HepG2 (cell line): ENCODE measurements around the gene BYSL. TPM values are rescaled to one million over a fixed set of nuclear protein-coding genes. Genes with fewer than 3 reads are reported as not detected.
A peak's percentile ranks its signal among the peaks of the same experiment; 100 is the strongest.

Source experiments
- HOXD1 ChIP-seq: sonication (generic); formaldehyde crosslinking; IDR thresholded peaks from 2 replicates; pipeline ENCODE4 v1.5.0; 2020; ENCODE audit warnings: missing genetic modification reagents
- JARID2 ChIP-seq: sonication (generic); formaldehyde crosslinking; IDR thresholded peaks from 2 replicates; pipeline ENCODE4 v1.8.1; 2023; ENCODE audit warnings: missing genetic modification reagents, inconsistent platforms; ENCODE audit not compliant: insufficient replicate concordance
- ONECUT2 ChIP-seq: sonication (generic); formaldehyde crosslinking; IDR thresholded peaks from 2 replicates; pipeline ENCODE4 v1.4.0; 2020; ENCODE audit warnings: missing genetic modification reagents
- PBX2 ChIP-seq: IDR thresholded peaks from 2 replicates; pipeline ENCODE4 v1.6.1; 2016; ENCODE audit warnings: control low read depth
- PRDM4 ChIP-seq: sonication (generic); formaldehyde crosslinking; IDR thresholded peaks from 2 replicates; pipeline ENCODE4 v1.9.0; 2021; ENCODE audit warnings: missing genetic modification reagents, borderline replicate concordance
- PRMT3 ChIP-seq: sonication (generic); formaldehyde crosslinking; IDR thresholded peaks from 2 replicates; pipeline ENCODE4 v1.8.1; 2022; ENCODE audit warnings: low read depth, mild to moderate bottlenecking, moderate library complexity, missing genetic modification reagents, borderline replicate concordance
- YY1 ChIP-seq: IDR thresholded peaks from 2 replicates; pipeline ENCODE4 v1.6.1; 2011; ENCODE audit warnings: low read length, low read depth, moderate library complexity, mild to moderate bottlenecking; ENCODE audit not compliant: insufficient read depth, insufficient replicate concordance
- ZMYM3 ChIP-seq: sonication (generic); formaldehyde crosslinking; IDR thresholded peaks from 2 replicates; pipeline ENCODE4 v1.5.1; 2020; ENCODE audit warnings: mild to moderate bottlenecking, missing genetic modification reagents
- ZNF407 ChIP-seq: sonication (generic); formaldehyde crosslinking; IDR thresholded peaks from one replicate; pipeline ENCODE4 v1.5.1; 2020; ENCODE audit warnings: mild to moderate bottlenecking, missing genetic modification reagents; ENCODE audit errors: not compliant biosample characterization
- ZSCAN31 ChIP-seq: sonication (generic); formaldehyde crosslinking; IDR thresholded peaks from 2 replicates; pipeline ENCODE4 v1.5.0; 2020; ENCODE audit warnings: low read depth, mild to moderate bottlenecking, missing genetic modification reagents
- polyA plus RNA-seq, 8 experiments: library from polyadenylated mRNA; depleted of rRNA in 3 of 8; stranded (reverse) in 7 of 8; unstranded in 1 of 8; fragments of >200 nt; fragmentation: Illumina TruSeq in 4 of 8; extraction: Trizol in 4 of 8; gene quantifications; 2 replicates each; pipeline versions ENCODE4 v1.2.1 to v1.2.3, GENCODE V29; 2011 to 2016; ENCODE audit warnings: low read depth in 4 of 8, missing spikeins in 1 of 8, mixed read lengths in 1 of 8; ENCODE audit not compliant: insufficient read depth in 1 of 8
- total RNA-seq, 5 experiments: library from RNA; depleted of rRNA; stranded (reverse); fragments of >200 nt; fragmentation: Illumina TruSeq; extraction: Trizol; gene quantifications; 2 replicates each; pipeline ENCODE4 v1.2.3, GENCODE V29; 2016; ENCODE audit warnings: low read depth in 1 of 5
- TF ChIP-seq, protein P1 (sequence below): sonication (generic); formaldehyde crosslinking; IDR thresholded peaks from 2 replicates; pipeline ENCODE4 v1.4.0; 2020; ENCODE audit warnings: missing genetic modification reagents, mild to moderate bottlenecking, borderline replicate concordance
- TF ChIP-seq, protein P2 (sequence below): sonication (generic); formaldehyde crosslinking; IDR thresholded peaks from 2 replicates; pipeline ENCODE4 v1.9.0; 2021; ENCODE audit warnings: missing genetic modification reagents, borderline replicate concordance

Gene BYSL
- total and polyA plus RNA-seq, 2 of the 13 experiments (the other 11 are each of a cell fraction or from before 2014, with no cell fraction given), result 27.9 to 28.6 TPM

DNA sequence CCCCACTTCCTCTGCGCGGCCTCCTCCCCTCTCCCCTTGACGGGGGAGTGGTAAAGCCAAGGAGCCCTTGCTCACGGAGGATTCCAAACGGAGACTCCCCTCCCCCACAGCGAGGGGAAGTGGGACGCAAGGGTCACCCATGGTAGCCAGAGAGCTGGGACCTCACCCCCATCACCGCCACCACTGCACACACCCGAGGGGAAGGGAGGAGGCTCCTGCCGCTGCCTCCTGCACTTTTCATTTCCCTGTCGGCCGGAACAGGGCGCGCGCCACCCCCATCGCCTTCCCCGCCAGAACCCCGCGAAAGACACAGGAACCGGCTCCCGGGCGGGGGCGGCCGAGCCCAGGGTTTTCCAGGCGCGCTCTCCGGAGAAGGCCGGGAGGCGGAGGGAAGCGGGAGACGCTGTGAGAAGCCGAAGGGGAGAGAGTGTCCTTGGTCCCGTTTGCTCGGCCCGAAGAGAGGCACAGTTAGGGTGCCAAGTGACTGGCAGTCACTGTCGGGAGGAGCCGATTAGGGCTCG lies 19.5 kb downstream of the BYSL start (continued):
- TF ChIP-seq, protein P1, sequence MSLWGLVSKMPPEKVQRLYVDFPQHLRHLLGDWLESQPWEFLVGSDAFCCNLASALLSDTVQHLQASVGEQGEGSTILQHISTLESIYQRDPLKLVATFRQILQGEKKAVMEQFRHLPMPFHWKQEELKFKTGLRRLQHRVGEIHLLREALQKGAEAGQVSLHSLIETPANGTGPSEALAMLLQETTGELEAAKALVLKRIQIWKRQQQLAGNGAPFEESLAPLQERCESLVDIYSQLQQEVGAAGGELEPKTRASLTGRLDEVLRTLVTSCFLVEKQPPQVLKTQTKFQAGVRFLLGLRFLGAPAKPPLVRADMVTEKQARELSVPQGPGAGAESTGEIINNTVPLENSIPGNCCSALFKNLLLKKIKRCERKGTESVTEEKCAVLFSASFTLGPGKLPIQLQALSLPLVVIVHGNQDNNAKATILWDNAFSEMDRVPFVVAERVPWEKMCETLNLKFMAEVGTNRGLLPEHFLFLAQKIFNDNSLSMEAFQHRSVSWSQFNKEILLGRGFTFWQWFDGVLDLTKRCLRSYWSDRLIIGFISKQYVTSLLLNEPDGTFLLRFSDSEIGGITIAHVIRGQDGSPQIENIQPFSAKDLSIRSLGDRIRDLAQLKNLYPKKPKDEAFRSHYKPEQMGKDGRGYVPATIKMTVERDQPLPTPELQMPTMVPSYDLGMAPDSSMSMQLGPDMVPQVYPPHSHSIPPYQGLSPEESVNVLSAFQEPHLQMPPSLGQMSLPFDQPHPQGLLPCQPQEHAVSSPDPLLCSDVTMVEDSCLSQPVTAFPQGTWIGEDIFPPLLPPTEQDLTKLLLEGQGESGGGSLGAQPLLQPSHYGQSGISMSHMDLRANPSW (CRISPR knock-in tag), result no peak
- TF ChIP-seq ZSCAN31 (CRISPR knock-in tag) (peak; percentile 43; the same call in 1 of the 2 replicates), PBX2 (CRISPR knock-in tag) (no peak), YY1 (peak; percentile 10), PRMT3 (CRISPR knock-in tag) (no peak), ONECUT2 (CRISPR knock-in tag) (no peak), PRDM4 (CRISPR knock-in tag) (no peak), HOXD1 (CRISPR knock-in tag) (no peak), ZNF407 (CRISPR knock-in tag) (peak; percentile 50), JARID2 (CRISPR knock-in tag) (no peak), ZMYM3 (CRISPR knock-in tag) (no peak)
- TF ChIP-seq, protein P2, sequence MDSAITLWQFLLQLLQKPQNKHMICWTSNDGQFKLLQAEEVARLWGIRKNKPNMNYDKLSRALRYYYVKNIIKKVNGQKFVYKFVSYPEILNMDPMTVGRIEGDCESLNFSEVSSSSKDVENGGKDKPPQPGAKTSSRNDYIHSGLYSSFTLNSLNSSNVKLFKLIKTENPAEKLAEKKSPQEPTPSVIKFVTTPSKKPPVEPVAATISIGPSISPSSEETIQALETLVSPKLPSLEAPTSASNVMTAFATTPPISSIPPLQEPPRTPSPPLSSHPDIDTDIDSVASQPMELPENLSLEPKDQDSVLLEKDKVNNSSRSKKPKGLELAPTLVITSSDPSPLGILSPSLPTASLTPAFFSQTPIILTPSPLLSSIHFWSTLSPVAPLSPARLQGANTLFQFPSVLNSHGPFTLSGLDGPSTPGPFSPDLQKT (CRISPR knock-in tag), result no peak
